ENCODE results near the gene S100A4. TPM values are rescaled to one million over a fixed set of nuclear protein-coding genes. Genes with fewer than 3 reads are reported as not detected.

Gene S100A4
- total RNA-seq, 1 donor from 2014 or later, result 181 TPM

DNA sequence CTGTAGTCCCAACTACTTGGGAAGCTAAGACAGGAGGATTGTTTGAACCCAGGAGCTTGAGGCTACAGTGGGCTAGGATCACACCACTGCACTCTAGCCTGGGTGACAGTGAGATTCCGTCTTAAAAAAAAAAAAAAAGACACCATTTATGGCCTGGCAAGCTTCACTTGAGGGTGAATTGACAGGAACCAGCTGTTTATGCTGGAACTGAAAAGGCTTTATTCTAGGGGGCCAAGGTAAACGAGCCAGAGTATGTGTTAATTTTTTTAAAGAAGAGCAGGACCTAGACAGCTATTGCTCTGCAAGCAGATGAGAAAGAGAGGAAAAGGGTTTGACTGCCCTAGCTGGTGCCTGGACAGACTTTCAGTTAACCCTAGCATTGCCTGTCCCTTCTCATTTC is 46.9 kb downstream of the S100A4 start:
- Mint-ChIP-seq H3K36me3 (ENCODE audit: low read depth) (no peaks in the 10 kb centered on the region), H3K9me3 (no peaks in the 10 kb centered on the region), H3K4me3 (ENCODE audit: low read depth) (no peak overlapping the region), H3K4me1 (ENCODE audit: low read depth) (no peaks in the 10 kb centered on the region), H3K27me3 (ENCODE audit: low read depth) (peaks cover 40% of the 10 kb centered on the region), H3K27ac (no peak overlapping the region)
- DNase-seq (ENCODE audit: low spot score), result no peak
- intact Hi-C loops (cut with micrococcal nuclease), result no loop called here

DNA sequence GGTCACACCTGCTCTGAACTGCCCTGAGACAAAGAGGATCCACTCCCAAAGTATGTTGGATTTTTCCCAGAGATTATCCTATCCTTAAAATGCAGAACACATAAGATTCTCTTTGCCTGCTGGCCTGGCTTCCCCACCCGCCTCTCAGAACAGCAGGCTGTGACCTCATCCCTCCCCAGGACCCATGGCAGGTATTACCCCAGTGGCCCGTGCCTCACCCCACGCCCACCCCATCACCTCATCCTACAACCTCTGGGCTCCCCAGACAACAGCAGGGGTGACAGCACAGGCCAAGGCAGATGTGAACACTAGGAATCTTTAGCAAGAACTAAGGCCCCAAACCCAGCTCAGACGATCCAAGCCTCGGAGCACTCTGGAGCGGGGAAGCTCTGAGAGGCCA is 50.1 kb downstream of the S100A4 start:
- H3K36me3 Mint-ChIP-seq (ENCODE audit: low read depth), result no peaks in the 10 kb centered on the region
- intact Hi-C loops (cut with micrococcal nuclease), result loop anchor here (1.0 kb wide), 1 partner anchor 143 kb away; no protein-coding TSS in a partner anchor
- no peaks in the 10 kb centered on the region for H3K4me1 Mint-ChIP-seq (ENCODE audit: low read depth)
- DNase-seq (ENCODE audit: low spot score), result no peak
- H3K27me3 Mint-ChIP-seq (ENCODE audit: low read depth), result peaks cover 37% of the 10 kb centered on the region
- H3K27ac Mint-ChIP-seq, result no peak overlapping the region
- no peak overlapping the region for H3K4me3 Mint-ChIP-seq (ENCODE audit: low read depth)
- H3K9me3 Mint-ChIP-seq, result no peaks in the 10 kb centered on the region

DNA sequence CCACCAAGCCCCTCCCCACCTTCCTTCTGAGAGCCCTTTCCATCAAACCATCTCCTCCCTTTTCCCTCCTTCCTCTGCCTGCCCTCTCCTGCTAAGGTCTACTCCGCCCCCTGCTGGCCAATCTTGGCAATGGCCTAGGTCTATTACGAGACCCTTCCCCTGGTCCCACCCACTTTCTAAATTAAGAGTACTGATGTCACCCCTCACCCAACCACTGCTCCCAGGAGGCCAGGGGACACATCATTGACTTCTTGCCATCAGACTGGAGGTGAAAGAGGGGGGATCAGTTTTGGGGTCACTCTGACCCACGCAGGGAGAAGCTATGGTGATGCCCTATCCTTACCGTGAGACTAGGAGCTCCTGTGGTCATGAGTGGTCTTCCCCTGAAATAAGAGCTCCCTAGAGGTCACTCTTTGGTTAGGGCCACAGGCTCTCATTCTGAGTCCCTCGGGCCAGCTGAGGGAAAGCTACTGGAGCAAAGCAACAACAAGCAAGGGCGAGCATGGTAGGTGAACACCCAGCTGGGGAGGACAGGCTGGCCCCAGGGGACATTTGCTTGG is 50.5 kb downstream of the S100A4 start:
- H3K4me3 Mint-ChIP-seq (ENCODE audit: low read depth), result no peak overlapping the region
- H3K9me3 Mint-ChIP-seq, result no peaks in the 10 kb centered on the region
- H3K27me3 Mint-ChIP-seq (ENCODE audit: low read depth), result peaks cover 37% of the 10 kb centered on the region
- H3K4me1 Mint-ChIP-seq (ENCODE audit: low read depth), result no peaks in the 10 kb centered on the region
- H3K36me3 Mint-ChIP-seq (ENCODE audit: low read depth), result no peaks in the 10 kb centered on the region
- intact Hi-C loops (cut with micrococcal nuclease), result loop anchor here (1.0 kb wide), 1 partner anchor 143 kb away; no protein-coding TSS in a partner anchor
- no peak overlapping the region for H3K27ac Mint-ChIP-seq
- peak; percentile 59 for DNase-seq (ENCODE audit: low spot score)

Other genes with a start within 250 kb of the S100A4 start
- not detected in 2 replicates for gene PGLYRP3, start 232.9 kb downstream of the S100A4 start, total RNA-seq
- not detected in 2 replicates for gene PGLYRP4, start 197.0 kb downstream of the S100A4 start, total RNA-seq
- not detected in 2 replicates for gene S100A9, start 188.0 kb downstream of the S100A4 start, total RNA-seq
- gene S100A12, start 170.2 kb downstream of the S100A4 start, total RNA-seq, result not detected in 2 replicates
- gene S100A8, start 154.7 kb downstream of the S100A4 start, total RNA-seq, result not detected in 2 replicates
- not detected in 2 replicates for gene S100A7A, start 129.3 kb downstream of the S100A4 start, total RNA-seq
- gene S100A7, start 85.2 kb downstream of the S100A4 start, total RNA-seq, result not detected in 2 replicates
- 209 and 229 TPM in 2 replicates for gene S100A6, start 9.8 kb downstream of the S100A4 start, total RNA-seq
- 1.8 and 2.4 TPM in 2 replicates for gene S100A5, start 4.9 kb downstream of the S100A4 start, total RNA-seq
- not detected in 2 replicates for gene S100A3, start 3.5 kb upstream of the S100A4 start, total RNA-seq
- gene S100A2, start 20.0 kb upstream of the S100A4 start, total RNA-seq, result 0.44 and 0.75 TPM in 2 replicates
- gene S100A16, start 67.3 kb upstream of the S100A4 start, total RNA-seq, result not detected in 2 replicates
- not detected in 2 replicates for gene S100A14, start 70.5 kb upstream of the S100A4 start, total RNA-seq
- gene S100A13, start 81.7 kb upstream of the S100A4 start, total RNA-seq, result 3.9 and 4.0 TPM in 2 replicates
- not detected in 2 replicates for gene S100A1, start 82.6 kb upstream of the S100A4 start, total RNA-seq
- gene CHTOP, start 88.3 kb upstream of the S100A4 start, total RNA-seq, result 94.6 and 98.7 TPM in 2 replicates
- 32.8 and 33.1 TPM in 2 replicates for gene SNAPIN, start 112.9 kb upstream of the S100A4 start, total RNA-seq
- gene ILF2, start 125.2 kb upstream of the S100A4 start, total RNA-seq, result 352 and 358 TPM in 2 replicates
- not detected in 2 replicates for gene NPR1, start 132.9 kb upstream of the S100A4 start, total RNA-seq
- 53.8 and 54.0 TPM in 2 replicates for gene INTS3, start 182.2 kb upstream of the S100A4 start, total RNA-seq
- 11.5 and 13.7 TPM in 2 replicates for gene SLC27A3, start 229.6 kb upstream of the S100A4 start, total RNA-seq